GM12873 (cell line): ENCODE data around the gene F5.

Source experiments
- CTCF ChIP-seq: IDR thresholded peaks from 2 replicates; pipeline ENCODE4 v1.5.1; 2012; ENCODE audit warnings: low read depth, mild to moderate bottlenecking, moderate library complexity, low read length, control low read depth; ENCODE audit not compliant: insufficient read depth; ENCODE audit errors: missing control alignments

Gene F5

DNA sequence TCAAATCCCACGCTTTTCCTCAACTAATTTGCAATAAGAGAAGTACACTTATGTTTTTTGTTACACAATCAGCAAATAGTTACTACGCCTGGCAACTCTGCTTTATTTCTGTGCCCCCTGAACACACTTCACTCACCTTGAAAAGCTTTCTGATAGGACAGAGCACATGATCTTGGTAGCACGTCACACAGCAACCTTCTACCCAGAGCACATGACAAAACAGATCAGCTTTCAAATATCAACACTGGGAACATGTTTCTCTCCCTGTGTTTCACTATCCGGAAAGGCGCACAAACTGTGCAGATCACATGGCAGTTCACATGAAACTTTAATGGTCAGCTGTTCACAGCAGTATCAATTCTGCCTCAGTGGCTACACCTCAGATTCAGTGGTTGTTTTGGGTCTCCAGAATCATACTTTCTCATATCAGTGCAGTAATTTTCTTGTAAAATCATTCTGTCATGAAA lies 102.7 kb downstream of the F5 start:
- TF ChIP-seq CTCF, result no peak

- no peak for TF ChIP-seq CTCF
These were observed 106.8 kb downstream of the F5 start for GRCh38 chr1:169479363-169480066.

DNA sequence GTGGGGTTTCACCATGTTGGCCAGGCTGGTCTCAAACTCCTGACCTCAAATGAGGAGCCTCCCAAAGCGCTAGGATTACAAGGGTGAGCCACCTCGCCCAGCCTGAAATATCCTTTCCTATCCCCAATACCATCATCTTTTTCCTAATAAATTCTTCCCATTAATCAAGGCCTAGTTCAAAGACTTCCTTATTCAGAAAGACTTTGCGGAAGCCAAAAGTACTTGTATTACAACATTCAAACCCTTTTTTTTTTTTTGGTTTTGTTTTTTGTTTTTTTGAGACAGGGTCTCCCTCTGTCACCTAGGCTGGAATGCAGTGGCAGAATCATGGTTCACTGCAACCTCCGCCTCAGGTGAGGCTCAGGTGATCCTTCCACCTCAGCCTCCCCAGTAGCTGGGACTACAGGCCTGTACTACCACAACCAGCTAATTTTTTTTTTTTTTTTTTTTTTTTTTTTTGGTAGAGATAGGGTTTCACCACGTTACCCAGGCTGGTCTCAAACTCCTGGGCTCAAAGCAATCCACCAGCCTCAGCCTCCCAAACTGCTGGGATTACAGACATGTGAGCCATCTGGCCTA lies 108.1 kb downstream of the F5 start:
- TF ChIP-seq CTCF, result no peak

- no peak for TF ChIP-seq CTCF
These were observed 110.4 kb downstream of the F5 start for GRCh38 chr1:169475806-169476387.

- no peak for TF ChIP-seq CTCF
These were observed 111.8 kb downstream of the F5 start for GRCh38 chr1:169474302-169474995.

DNA sequence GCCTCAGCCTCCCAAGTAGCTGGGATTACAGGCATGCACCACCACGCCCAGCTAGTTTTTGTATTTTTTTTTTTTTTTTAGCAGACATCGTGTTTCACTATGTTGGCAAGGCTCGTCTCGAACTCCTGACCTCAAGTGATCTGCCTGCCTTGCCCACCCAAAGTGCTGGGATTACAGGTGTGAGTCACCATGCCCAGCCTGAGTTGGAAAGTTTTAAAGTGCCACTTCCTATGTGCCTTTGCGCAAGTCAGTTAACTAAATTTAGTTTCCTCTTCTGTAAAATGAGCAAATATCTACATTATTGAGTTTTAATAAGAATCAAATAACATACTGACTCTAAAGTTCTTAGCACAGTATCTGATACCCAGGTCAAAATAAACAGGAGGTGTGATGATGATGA lies 112.9 kb downstream of the F5 start:
- TF ChIP-seq CTCF, result no peak

DNA sequence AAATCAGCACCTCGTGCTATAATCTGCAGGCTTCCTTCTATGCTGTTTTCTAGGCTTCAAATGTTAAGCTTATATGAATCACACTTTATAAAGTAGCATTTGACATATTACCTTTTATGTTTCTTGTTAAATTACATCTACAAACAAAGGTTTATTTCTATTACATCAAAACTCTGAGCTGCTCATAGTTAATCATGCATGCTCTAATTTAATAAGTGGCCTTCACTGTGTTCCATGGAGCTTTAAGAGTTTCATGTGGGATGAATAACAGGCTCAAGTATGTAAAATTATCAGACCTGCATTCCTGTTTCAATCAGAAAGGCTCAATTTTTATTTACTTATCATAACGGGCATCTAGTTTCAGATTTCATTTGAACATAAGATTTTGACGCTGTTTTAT lies 113.5 kb downstream of the F5 start:
- TF ChIP-seq CTCF, result no peak
